T-helper 1 cell treated with Interleukin-12 subunit alpha and Interleukin-12 subunit beta and Interleukin-4 antibody, amounts not matched to agents 30 μg/mL and 1 μg/mL, for 36 hours (primary cell): Measurements from ENCODE around the gene ELL2.

Experiments used
- H3K27ac Mint-ChIP-seq: one replicate; pipeline ENCODE4 v1.8.0; 2021; ENCODE audit warnings: mild to moderate bottlenecking, mixed read lengths
- H3K27me3 Mint-ChIP-seq: one replicate; pipeline ENCODE4 v1.8.0; 2021; ENCODE audit warnings: low read depth, mixed read lengths
- H3K36me3 Mint-ChIP-seq: one replicate; pipeline ENCODE4 v1.8.0; 2021; ENCODE audit warnings: low read depth, mixed read lengths
- H3K4me1 Mint-ChIP-seq: one replicate; pipeline ENCODE4 v1.8.0; 2021; ENCODE audit warnings: low read depth, mixed read lengths
- H3K4me3 Mint-ChIP-seq: one replicate; pipeline ENCODE4 v1.8.0; 2021; ENCODE audit warnings: mild to moderate bottlenecking, moderate library complexity, mixed read lengths
- H3K9me3 Mint-ChIP-seq: one replicate; pipeline ENCODE4 v1.8.0; 2021; ENCODE audit warnings: mixed read lengths

ELL2 gene

GRCh38 chr5:95922798-95923197 lies 38.9 kb downstream of the ELL2 start:
- Mint-ChIP-seq H3K27me3 (no peaks in the 10 kb centered on the region), H3K9me3 (no peaks in the 10 kb centered on the region), H3K4me3 (no peak overlapping the region), H3K4me1 (peaks cover 45% of the 10 kb centered on the region), H3K27ac (no peak overlapping the region), H3K36me3 (peaks cover 14% of the 10 kb centered on the region)

GRCh38 chr5:95921501-95921900 lies 40.1 kb downstream of the ELL2 start:
- no peak overlapping the region for H3K27ac Mint-ChIP-seq
- no peaks in the 10 kb centered on the region for H3K27me3 Mint-ChIP-seq
- peaks cover 51% of the 10 kb centered on the region for H3K4me1 Mint-ChIP-seq
- H3K36me3 Mint-ChIP-seq = peaks cover 17% of the 10 kb centered on the region
- H3K4me3 Mint-ChIP-seq = no peak overlapping the region
- no peaks in the 10 kb centered on the region for H3K9me3 Mint-ChIP-seq

GRCh38 chr5:95920822-95921221 lies 40.8 kb downstream of the ELL2 start:
- Mint-ChIP-seq H3K4me1 (peaks cover 54% of the 10 kb centered on the region), H3K27ac (no peak overlapping the region), H3K9me3 (no peaks in the 10 kb centered on the region), H3K27me3 (no peaks in the 10 kb centered on the region), H3K36me3 (peaks cover 21% of the 10 kb centered on the region), H3K4me3 (no peak overlapping the region)

- Mint-ChIP-seq H3K4me3 (no peak overlapping the region), H3K36me3 (peaks cover 26% of the 10 kb centered on the region), H3K27me3 (no peaks in the 10 kb centered on the region), H3K27ac (no peak overlapping the region), H3K9me3 (no peaks in the 10 kb centered on the region), H3K4me1 (peaks cover 51% of the 10 kb centered on the region)
Observed at GRCh38 chr5:95919658-95920057, 42.0 kb downstream of the ELL2 start.

GRCh38 chr5:95918421-95919006 lies 43.1 kb downstream of the ELL2 start:
- Mint-ChIP-seq H3K27ac (no peak overlapping the region), H3K27me3 (no peaks in the 10 kb centered on the region), H3K36me3 (peaks cover 21% of the 10 kb centered on the region), H3K4me3 (no peak overlapping the region), H3K4me1 (peaks cover 44% of the 10 kb centered on the region), H3K9me3 (no peaks in the 10 kb centered on the region)

GRCh38 chr5:95917207-95917606 lies 44.4 kb downstream of the ELL2 start:
- no peaks in the 10 kb centered on the region for H3K9me3 Mint-ChIP-seq
- H3K4me1 Mint-ChIP-seq = peaks cover 41% of the 10 kb centered on the region
- no peak overlapping the region for H3K27ac Mint-ChIP-seq
- H3K4me3 Mint-ChIP-seq = no peak overlapping the region
- H3K36me3 Mint-ChIP-seq = peaks cover 25% of the 10 kb centered on the region
- no peaks in the 10 kb centered on the region for H3K27me3 Mint-ChIP-seq

GRCh38 chr5:95916687-95917085 lies 45.0 kb downstream of the ELL2 start:
- no peaks in the 10 kb centered on the region for H3K27me3 Mint-ChIP-seq
- H3K4me1 Mint-ChIP-seq = peaks cover 44% of the 10 kb centered on the region
- H3K27ac Mint-ChIP-seq = no peak overlapping the region
- H3K36me3 Mint-ChIP-seq = peaks cover 28% of the 10 kb centered on the region
- no peak overlapping the region for H3K4me3 Mint-ChIP-seq
- no peaks in the 10 kb centered on the region for H3K9me3 Mint-ChIP-seq

GRCh38 chr5:95915999-95916686 lies 45.5 kb downstream of the ELL2 start:
- Mint-ChIP-seq H3K27ac (peak overlapping the region; percentile 68), H3K36me3 (peaks cover 31% of the 10 kb centered on the region), H3K4me3 (peak overlapping the region; percentile 40), H3K4me1 (peaks cover 46% of the 10 kb centered on the region), H3K27me3 (no peaks in the 10 kb centered on the region), H3K9me3 (no peaks in the 10 kb centered on the region)

GRCh38 chr5:95913663-95914062 lies 48.0 kb downstream of the ELL2 start:
- Mint-ChIP-seq H3K27ac (no peak overlapping the region), H3K4me1 (peaks cover 43% of the 10 kb centered on the region), H3K27me3 (no peaks in the 10 kb centered on the region), H3K9me3 (no peaks in the 10 kb centered on the region), H3K4me3 (no peak overlapping the region), H3K36me3 (peaks cover 32% of the 10 kb centered on the region)

GRCh38 chr5:95912029-95912428 lies 49.6 kb downstream of the ELL2 start:
- Mint-ChIP-seq H3K9me3 (no peaks in the 10 kb centered on the region), H3K27ac (no peak overlapping the region), H3K4me1 (peaks cover 38% of the 10 kb centered on the region), H3K4me3 (no peak overlapping the region), H3K27me3 (no peaks in the 10 kb centered on the region), H3K36me3 (peaks cover 32% of the 10 kb centered on the region)

- Mint-ChIP-seq H3K4me1 (peaks cover 24% of the 10 kb centered on the region), H3K27ac (no peak overlapping the region), H3K27me3 (no peaks in the 10 kb centered on the region), H3K9me3 (no peaks in the 10 kb centered on the region), H3K36me3 (peaks cover 25% of the 10 kb centered on the region), H3K4me3 (no peak overlapping the region)
Observed at GRCh38 chr5:95910521-95910920, 51.1 kb downstream of the ELL2 start.

- no peak overlapping the region for H3K4me3 Mint-ChIP-seq
- H3K4me1 Mint-ChIP-seq = peaks cover 22% of the 10 kb centered on the region
- H3K27me3 Mint-ChIP-seq = no peaks in the 10 kb centered on the region
- H3K27ac Mint-ChIP-seq = no peak overlapping the region
- no peaks in the 10 kb centered on the region for H3K9me3 Mint-ChIP-seq
- H3K36me3 Mint-ChIP-seq = peaks cover 25% of the 10 kb centered on the region
Observed at GRCh38 chr5:95909738-95910137, 51.9 kb downstream of the ELL2 start.

- Mint-ChIP-seq H3K9me3 (no peaks in the 10 kb centered on the region), H3K36me3 (peaks cover 29% of the 10 kb centered on the region), H3K4me1 (peaks cover 24% of the 10 kb centered on the region), H3K27me3 (no peaks in the 10 kb centered on the region), H3K4me3 (no peak overlapping the region), H3K27ac (no peak overlapping the region)
Observed at GRCh38 chr5:95908799-95909198, 52.9 kb downstream of the ELL2 start.

- Mint-ChIP-seq H3K4me1 (peaks cover 24% of the 10 kb centered on the region), H3K27ac (no peak overlapping the region), H3K4me3 (no peak overlapping the region), H3K36me3 (peaks cover 30% of the 10 kb centered on the region), H3K9me3 (no peaks in the 10 kb centered on the region), H3K27me3 (no peaks in the 10 kb centered on the region)
Observed at GRCh38 chr5:95907740-95908706, 53.6 kb downstream of the ELL2 start.
